Measurements from ENCODE around the gene EMX1. TPM values are rescaled to one million over a fixed set of nuclear protein-coding genes. Genes with fewer than 3 reads are reported as not detected.

The EMX1 gene
- total RNA-seq, 5 donors from 2014 or later (not counting 1 experiment from before 2014, with no cell fraction given), result not detected

DNA sequence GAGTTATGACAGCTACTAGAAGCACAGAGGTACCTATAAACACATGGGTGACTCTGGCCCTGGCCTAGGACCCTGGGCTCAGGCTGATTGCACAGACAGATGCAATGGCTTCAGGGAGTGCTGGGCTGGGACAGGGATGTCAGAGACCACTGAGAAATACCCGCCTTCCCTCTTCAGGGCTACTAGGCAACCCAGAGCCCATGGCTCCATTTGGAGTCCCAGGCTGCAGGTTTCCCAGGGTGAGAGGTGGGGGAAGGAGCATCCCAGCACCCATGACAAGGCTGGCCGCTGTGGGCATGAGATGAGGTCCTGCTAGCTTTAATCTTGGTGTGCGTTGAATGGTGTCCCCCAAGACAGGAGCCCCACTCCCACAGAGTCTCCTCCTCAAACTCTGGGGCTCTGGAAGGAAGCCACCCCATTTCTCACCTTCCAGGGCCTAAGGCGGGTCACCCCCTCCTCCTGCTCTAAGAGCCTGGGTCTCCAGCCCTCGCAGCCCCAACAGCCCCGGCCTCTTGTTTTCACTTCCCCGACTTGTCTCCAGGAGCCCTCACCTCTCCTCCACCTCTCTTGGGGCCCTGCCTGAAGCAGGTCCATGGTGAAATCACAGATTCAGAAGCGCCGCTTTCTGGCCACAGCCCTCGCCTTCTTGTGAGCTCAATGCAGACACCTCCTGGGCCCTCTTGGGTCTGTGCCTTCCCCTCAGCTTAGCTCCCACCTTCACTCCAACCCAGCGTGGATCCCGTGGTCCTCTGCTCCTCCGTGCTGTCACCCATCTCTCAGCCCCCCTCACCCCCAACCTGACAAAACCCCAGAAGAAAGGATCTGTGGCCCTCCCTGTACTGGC lies 41.4 kb downstream of the EMX1 start:
- Mint-ChIP-seq H3K27ac (no peak overlapping the region), H3K9me3 (no peaks in the 10 kb centered on the region), H3K4me3 (no peak overlapping the region), H3K36me3 (peaks cover 10% of the 10 kb centered on the region), H3K4me1 (peaks cover 18 to 20% (median 20%) of the 10 kb centered on the region in 3 donors), H3K27me3 (no peaks in the 10 kb centered on the region)
- Histone ChIP-seq H3K27ac (ENCODE audit: low read length) (no peak overlapping the region), H3K27me3 (replicated peaks in 1 of 2; ENCODE audit: control insufficient read depth in 2 of 2, extremely low read depth in 1 of 2, insufficient read depth in 2 of 2, low read length in 1 of 2) (no peaks in the 10 kb centered on the region), H3K4me3 (ENCODE audit: control insufficient read depth in 1 of 2, extremely low read depth in 1 of 2, low read length in 1 of 2) (no peak overlapping the region), H3K9me3 (no peaks in the 10 kb centered on the region), H3K4me1 (ENCODE audit: control insufficient read depth in 1 of 2, extremely low read depth in 1 of 2, insufficient read depth in 2 of 2, low read length in 2 of 2) (peaks cover 2 to 25% of the 10 kb centered on the region in 2 experiments), H3K36me3 (ENCODE audit: control insufficient read depth in 2 of 2, extremely low read depth in 1 of 2, insufficient read depth in 1 of 2, low read length in 1 of 2) (peaks cover 0 to 2% of the 10 kb centered on the region in 2 donors)
- DNase-seq (no peak), ATAC-seq (replicated peaks in 1 of 4) (no peak)
- WGBS (ENCODE audit: insufficient coverage), result 89% methylated on average over 12 of the region's 13 CpGs
- ChIA-PET CTCF (no interaction called here), POLR2A (no interaction called here)

DNA sequence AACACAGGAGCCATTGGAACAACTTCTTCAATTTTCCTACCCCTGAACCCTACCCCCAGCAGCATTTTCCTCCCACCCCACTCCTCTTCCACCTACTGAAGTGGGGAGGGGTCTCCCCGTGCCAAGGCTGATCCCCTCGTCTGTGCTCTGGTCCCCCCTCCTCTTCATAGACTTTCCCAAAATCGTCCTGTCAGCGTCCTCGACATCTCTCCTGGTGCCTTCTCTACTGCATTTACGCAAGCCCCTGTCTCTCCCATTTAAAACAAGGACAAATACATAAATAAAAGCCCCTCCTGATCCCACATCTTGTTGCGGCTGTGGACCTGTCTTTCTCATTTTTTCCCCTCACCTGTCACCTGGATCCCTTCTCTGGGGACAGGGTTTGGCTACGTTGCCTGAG lies 42.2 kb downstream of the EMX1 start:
- Mint-ChIP-seq H3K27ac (no peak overlapping the region), H3K36me3 (peaks cover 10% of the 10 kb centered on the region), H3K27me3 (no peaks in the 10 kb centered on the region), H3K9me3 (no peaks in the 10 kb centered on the region), H3K4me1 (peaks cover 10 to 12% (median 12%) of the 10 kb centered on the region in 3 donors), H3K4me3 (no peak overlapping the region)
- WGBS (ENCODE audit: insufficient coverage), result 92% methylated on average over 8 of the region's 8 CpGs
- POLR2A ChIA-PET, result no interaction called here
- Histone ChIP-seq H3K27me3 (replicated peaks in 1 of 2; ENCODE audit: control insufficient read depth in 2 of 2, extremely low read depth in 1 of 2, insufficient read depth in 2 of 2, low read length in 1 of 2) (no peaks in the 10 kb centered on the region), H3K27ac (ENCODE audit: low read length) (no peak overlapping the region), H3K36me3 (ENCODE audit: control insufficient read depth in 2 of 2, extremely low read depth in 1 of 2, insufficient read depth in 1 of 2, low read length in 1 of 2) (peaks cover 0 to 2% of the 10 kb centered on the region in 2 donors), H3K4me3 (ENCODE audit: control insufficient read depth in 1 of 2, extremely low read depth in 1 of 2, low read length in 1 of 2) (no peak overlapping the region), H3K4me1 (ENCODE audit: control insufficient read depth in 1 of 2, extremely low read depth in 1 of 2, insufficient read depth in 2 of 2, low read length in 2 of 2) (peaks cover 1 to 17% of the 10 kb centered on the region in 2 experiments), H3K9me3 (no peaks in the 10 kb centered on the region)
- CTCF ChIA-PET, result no interaction called here
- DNase-seq (no peak), ATAC-seq (replicated peaks in 1 of 4) (no peak)

- H3K27me3 ChIP-seq (replicated peaks in 1 of 2; ENCODE audit: control insufficient read depth in 2 of 2, extremely low read depth in 1 of 2, insufficient read depth in 2 of 2, low read length in 1 of 2), result no peaks in the 10 kb centered on the region
- POLR2A ChIA-PET, result no interaction called here
- CTCF ChIA-PET, result no interaction called here
- peaks cover 0 to 2% of the 10 kb centered on the region in 2 donors for H3K36me3 ChIP-seq (ENCODE audit: control insufficient read depth in 2 of 2, extremely low read depth in 1 of 2, insufficient read depth in 1 of 2, low read length in 1 of 2)
- 95% methylated on average over 26 of the region's 26 CpGs for WGBS (ENCODE audit: insufficient coverage)
- peaks cover 3 to 6% (median 6%) of the 10 kb centered on the region in 3 donors for H3K4me1 Mint-ChIP-seq
- no peaks in the 10 kb centered on the region for H3K9me3 ChIP-seq
- H3K27ac Mint-ChIP-seq, result no peak overlapping the region
- no peaks in the 10 kb centered on the region for H3K27me3 Mint-ChIP-seq
- H3K36me3 Mint-ChIP-seq, result peaks cover 10% of the 10 kb centered on the region
- H3K4me3 Mint-ChIP-seq, result no peak overlapping the region
- no peak overlapping the region for H3K27ac ChIP-seq (ENCODE audit: low read length)
- DNase-seq (no peak), ATAC-seq (replicated peaks in 1 of 4) (no peak)
- peaks cover 0 to 9% of the 10 kb centered on the region in 2 experiments for H3K4me1 ChIP-seq (ENCODE audit: control insufficient read depth in 1 of 2, extremely low read depth in 1 of 2, insufficient read depth in 2 of 2, low read length in 2 of 2)
- H3K4me3 ChIP-seq (ENCODE audit: control insufficient read depth in 1 of 2, extremely low read depth in 1 of 2, low read length in 1 of 2), result no peak overlapping the region
- no peaks in the 10 kb centered on the region for H3K9me3 Mint-ChIP-seq
Observed at GRCh38 chr2:72959995-72960981, 43.0 kb downstream of the EMX1 start.

- Histone ChIP-seq H3K4me3 (ENCODE audit: control insufficient read depth in 1 of 2, extremely low read depth in 1 of 2, low read length in 1 of 2) (no peak overlapping the region), H3K4me1 (ENCODE audit: control insufficient read depth in 1 of 2, extremely low read depth in 1 of 2, insufficient read depth in 2 of 2, low read length in 2 of 2) (peaks cover 0 to under 1% of the 10 kb centered on the region in 2 experiments), H3K27me3 (replicated peaks in 1 of 2; ENCODE audit: control insufficient read depth in 2 of 2, extremely low read depth in 1 of 2, insufficient read depth in 2 of 2, low read length in 1 of 2) (no peaks in the 10 kb centered on the region), H3K9me3 (no peaks in the 10 kb centered on the region), H3K27ac (ENCODE audit: low read length) (no peak overlapping the region), H3K36me3 (ENCODE audit: control insufficient read depth in 2 of 2, extremely low read depth in 1 of 2, insufficient read depth in 1 of 2, low read length in 1 of 2) (peaks cover 0 to 2% of the 10 kb centered on the region in 2 donors)
- CTCF ChIA-PET, result no interaction called here
- ATAC-seq (replicated peaks in 1 of 4) (no peak), DNase-seq (no peak)
- Mint-ChIP-seq H3K27ac (no peak overlapping the region), H3K4me3 (no peak overlapping the region), H3K36me3 (peaks cover 10% of the 10 kb centered on the region), H3K4me1 (peaks cover 0 to 5% (median 5%) of the 10 kb centered on the region in 3 donors), H3K9me3 (no peaks in the 10 kb centered on the region), H3K27me3 (no peaks in the 10 kb centered on the region)
- 98% methylated on average over 19 of the region's 27 CpGs for WGBS (ENCODE audit: insufficient coverage)
- POLR2A ChIA-PET, result no interaction called here
Observed at GRCh38 chr2:72961036-72961720, 43.9 kb downstream of the EMX1 start.

DNA sequence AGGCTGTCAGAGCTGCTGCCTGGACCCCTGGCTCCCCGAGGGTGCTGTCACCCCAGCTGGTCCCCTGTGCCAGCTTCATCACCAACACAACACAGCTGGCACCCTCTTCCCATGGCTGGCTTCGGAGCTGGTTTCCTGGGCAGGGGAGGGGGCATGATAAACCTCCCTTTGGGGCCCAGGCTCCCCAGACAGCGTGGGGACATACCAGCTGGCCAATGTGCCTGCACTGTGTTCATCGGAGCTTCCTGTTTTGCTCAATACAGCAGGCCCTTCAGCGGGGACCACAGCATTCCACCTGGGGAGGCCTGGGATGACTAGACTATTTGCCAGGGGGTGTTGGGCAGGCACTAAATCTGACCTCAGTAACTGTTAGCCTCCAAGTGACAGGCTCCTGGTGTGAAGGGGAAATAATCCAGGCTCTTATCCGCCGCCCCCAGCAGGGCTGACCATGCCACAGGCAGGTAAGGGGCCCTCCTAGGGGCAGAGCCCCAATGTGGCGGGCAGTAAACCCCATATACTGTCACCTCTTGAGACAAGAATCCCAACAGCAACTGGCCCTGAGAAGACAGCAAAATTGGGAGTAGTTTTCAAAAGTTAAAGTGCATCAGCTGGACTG lies 44.6 kb downstream of the EMX1 start:
- Histone ChIP-seq H3K9me3 (no peaks in the 10 kb centered on the region), H3K27ac (ENCODE audit: low read length) (no peak overlapping the region), H3K4me1 (ENCODE audit: control insufficient read depth in 1 of 2, extremely low read depth in 1 of 2, insufficient read depth in 2 of 2, low read length in 2 of 2) (no peaks in the 10 kb centered on the region), H3K27me3 (replicated peaks in 1 of 2; ENCODE audit: control insufficient read depth in 2 of 2, extremely low read depth in 1 of 2, insufficient read depth in 2 of 2, low read length in 1 of 2) (no peaks in the 10 kb centered on the region), H3K36me3 (ENCODE audit: control insufficient read depth in 2 of 2, extremely low read depth in 1 of 2, insufficient read depth in 1 of 2, low read length in 1 of 2) (peaks cover 0 to 2% of the 10 kb centered on the region in 2 donors), H3K4me3 (ENCODE audit: control insufficient read depth in 1 of 2, extremely low read depth in 1 of 2, low read length in 1 of 2) (no peak overlapping the region)
- Mint-ChIP-seq H3K27ac (no peak overlapping the region), H3K27me3 (no peaks in the 10 kb centered on the region), H3K9me3 (no peaks in the 10 kb centered on the region), H3K36me3 (peaks cover 6% of the 10 kb centered on the region), H3K4me1 (peaks cover 0 to 1% (median 1%) of the 10 kb centered on the region in 3 donors), H3K4me3 (no peak overlapping the region)
- 36% methylated on average over 4 of the region's 8 CpGs for WGBS (ENCODE audit: insufficient coverage)
- ChIA-PET POLR2A (no interaction called here), CTCF (no interaction called here)
- no peak for ATAC-seq (replicated peaks in 1 of 4)
- DNase-seq, result no peak

DNA sequence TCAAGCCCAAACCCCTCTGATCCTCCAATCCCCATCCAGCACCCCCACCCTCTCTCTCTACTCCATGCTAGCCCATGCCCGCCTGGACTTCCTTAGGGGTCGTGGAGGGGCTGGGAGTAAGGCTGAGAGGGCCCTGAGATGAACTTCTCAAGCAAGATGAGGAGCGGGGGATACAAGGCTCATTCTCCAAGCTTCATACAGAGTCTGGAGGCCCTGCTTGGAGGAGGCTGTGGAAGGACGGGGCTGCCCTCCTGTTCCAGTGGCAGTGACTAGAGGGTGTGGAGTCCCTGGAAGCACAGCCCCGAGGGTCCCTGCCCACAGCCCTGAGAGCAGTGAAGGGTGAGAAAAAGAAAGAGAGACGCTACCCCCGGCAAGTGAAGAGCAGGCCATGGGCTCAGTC lies 45.6 kb downstream of the EMX1 start:
- no peak overlapping the region for H3K4me3 Mint-ChIP-seq
- ATAC-seq (replicated peaks in 1 of 4) (no peak), DNase-seq (no peak)
- Histone ChIP-seq H3K27me3 (replicated peaks in 1 of 2; ENCODE audit: control insufficient read depth in 2 of 2, extremely low read depth in 1 of 2, insufficient read depth in 2 of 2, low read length in 1 of 2) (no peaks in the 10 kb centered on the region), H3K36me3 (ENCODE audit: control insufficient read depth in 2 of 2, extremely low read depth in 1 of 2, insufficient read depth in 1 of 2, low read length in 1 of 2) (no peaks in the 10 kb centered on the region), H3K4me3 (ENCODE audit: control insufficient read depth in 1 of 2, extremely low read depth in 1 of 2, low read length in 1 of 2) (no peak overlapping the region), H3K9me3 (no peaks in the 10 kb centered on the region), H3K4me1 (ENCODE audit: control insufficient read depth in 1 of 2, extremely low read depth in 1 of 2, insufficient read depth in 2 of 2, low read length in 2 of 2) (no peaks in the 10 kb centered on the region), H3K27ac (ENCODE audit: low read length) (no peak overlapping the region)
- H3K9me3 Mint-ChIP-seq, result no peaks in the 10 kb centered on the region
- H3K36me3 Mint-ChIP-seq, result no peaks in the 10 kb centered on the region
- ChIA-PET POLR2A (no interaction called here), CTCF (interaction anchor here in 1 of 2 donors (0.5 kb wide), 1 partner anchor 15 kb away, joined by 3 read pairs; no protein-coding TSS in a partner anchor)
- no peaks in the 10 kb centered on the region for H3K4me1 Mint-ChIP-seq
- H3K27me3 Mint-ChIP-seq, result no peaks in the 10 kb centered on the region
- 92% methylated on average over 4 of the region's 7 CpGs for WGBS (ENCODE audit: insufficient coverage)
- no peak overlapping the region for H3K27ac Mint-ChIP-seq
